Activated naive CD8-positive, alpha-beta T cell (primary cell): ENCODE results near the gene ASB1.
A peak's percentile ranks its signal among the peaks of the same experiment; 100 is the strongest.
"Not testable (repeated sequence)": the region's sequence is repeated elsewhere in the genome, so short reads cannot be mapped to it uniquely, and the experiment has no call there.

Experiments used
- H3K27ac Mint-ChIP-seq: one replicate; pipeline ENCODE4 v1.8.0; 2021; ENCODE audit warnings: mixed read lengths
- H3K27me3 Mint-ChIP-seq: one replicate; pipeline ENCODE4 v1.8.0; 2021; ENCODE audit warnings: mixed read lengths
- H3K36me3 Mint-ChIP-seq: one replicate; pipeline ENCODE4 v1.8.0; 2021; ENCODE audit warnings: mixed read lengths
- H3K4me1 Mint-ChIP-seq: one replicate; pipeline ENCODE4 v1.8.0; 2021; ENCODE audit warnings: low read depth, mixed read lengths
- H3K4me3 Mint-ChIP-seq: one replicate; pipeline ENCODE4 v1.8.0; 2021; ENCODE audit warnings: mild to moderate bottlenecking, mixed read lengths
- H3K9me3 Mint-ChIP-seq: one replicate; pipeline ENCODE4 v1.8.0; 2021; ENCODE audit warnings: low read depth, mixed read lengths

Gene ASB1

DNA sequence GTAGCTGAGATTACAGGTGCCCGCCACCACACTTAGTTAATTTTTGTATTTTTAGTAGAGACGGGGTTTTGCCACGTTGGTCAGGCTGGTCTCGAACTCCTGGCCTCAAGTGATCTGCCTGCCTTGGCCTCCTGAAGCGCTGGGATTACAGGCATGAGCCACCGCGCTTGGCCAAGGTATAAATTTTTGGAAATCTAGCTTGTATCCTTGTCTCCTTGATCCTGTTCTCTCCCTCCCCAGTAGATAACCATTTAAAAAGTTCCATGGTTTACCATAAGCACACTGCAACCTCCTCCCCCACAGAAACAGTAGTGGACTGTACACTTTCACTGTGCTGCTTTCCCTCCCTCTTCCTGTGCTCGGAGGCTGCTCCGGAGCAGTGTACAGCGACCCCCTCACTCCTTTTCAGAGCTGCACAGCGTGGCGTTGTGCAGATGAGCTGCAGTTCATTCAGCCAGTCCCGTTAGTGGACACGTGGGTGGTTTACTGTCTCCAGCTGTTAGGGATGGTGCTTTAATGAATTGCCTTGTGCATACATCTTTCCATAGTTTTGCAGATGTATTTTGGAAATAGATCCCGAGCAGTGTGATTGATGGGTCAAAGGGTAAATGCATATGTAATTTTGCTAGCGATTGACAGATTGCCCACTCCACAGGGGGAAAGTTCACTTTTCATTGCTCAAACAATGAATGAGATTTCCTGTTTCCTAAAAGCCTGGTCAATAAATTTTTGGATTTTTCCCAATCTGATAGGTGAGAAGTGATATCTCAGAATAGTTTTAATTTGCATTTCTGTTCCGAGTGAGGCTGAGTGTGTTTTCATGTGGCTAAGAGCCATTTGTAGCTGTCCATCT lies 14.8 kb downstream of the ASB1 start:
- Mint-ChIP-seq H3K4me3 (no peak overlapping the region), H3K27me3 (no peaks in the 10 kb centered on the region), H3K4me1 (peaks cover 62% of the 10 kb centered on the region), H3K36me3 (peaks cover 20% of the 10 kb centered on the region), H3K9me3 (no peaks in the 10 kb centered on the region), H3K27ac (peak overlapping the region; percentile 83)

DNA sequence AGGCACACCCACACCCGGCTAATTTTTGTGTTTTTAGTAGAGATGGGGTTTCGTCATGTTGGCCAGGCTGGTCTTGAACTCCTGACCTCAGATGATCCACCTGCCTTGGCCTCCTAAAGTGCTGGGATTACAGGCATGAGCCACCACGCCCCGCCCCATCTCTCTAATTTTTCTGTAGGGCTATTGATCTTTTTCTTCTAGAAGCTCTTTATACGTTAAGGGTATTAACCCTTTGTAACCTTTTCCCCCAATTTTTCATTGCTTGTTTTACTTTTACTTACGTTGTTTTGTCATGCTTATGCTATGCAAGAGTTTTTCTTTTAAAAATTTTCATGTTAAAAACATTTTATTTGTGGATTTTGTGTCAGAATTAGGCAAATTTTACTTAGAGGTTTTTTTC lies 15.5 kb downstream of the ASB1 start:
- not testable (repeated sequence) for H3K4me3 Mint-ChIP-seq, H3K27me3 Mint-ChIP-seq, H3K9me3 Mint-ChIP-seq
- H3K4me1 Mint-ChIP-seq: peaks cover 58% of the 10 kb centered on the region
- peak overlapping the region; percentile 11 for H3K27ac Mint-ChIP-seq
- H3K36me3 Mint-ChIP-seq: peaks cover 18% of the 10 kb centered on the region

DNA sequence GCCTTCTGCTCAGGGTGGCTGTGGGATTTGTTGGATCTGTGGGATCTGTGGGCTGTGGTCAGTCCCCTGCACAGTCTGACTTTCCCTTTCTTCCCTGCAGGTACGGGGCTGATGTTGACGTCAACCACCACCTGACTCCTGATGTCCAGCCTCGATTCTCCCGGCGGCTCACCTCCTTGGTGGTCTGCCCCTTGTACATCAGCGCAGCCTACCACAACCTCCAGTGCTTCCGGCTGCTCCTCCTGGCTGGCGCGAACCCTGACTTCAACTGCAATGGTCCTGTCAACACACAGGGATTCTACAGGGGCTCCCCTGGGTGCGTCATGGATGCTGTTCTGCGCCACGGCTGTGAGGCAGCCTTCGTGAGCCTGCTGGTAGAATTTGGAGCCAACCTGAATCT lies 17.5 kb downstream of the ASB1 start:
- Mint-ChIP-seq H3K4me1 (peaks cover 47% of the 10 kb centered on the region), H3K36me3 (peaks cover 12% of the 10 kb centered on the region), H3K27ac (no peak overlapping the region), H3K4me3 (no peak overlapping the region), H3K27me3 (no peaks in the 10 kb centered on the region), H3K9me3 (no peaks in the 10 kb centered on the region)

DNA sequence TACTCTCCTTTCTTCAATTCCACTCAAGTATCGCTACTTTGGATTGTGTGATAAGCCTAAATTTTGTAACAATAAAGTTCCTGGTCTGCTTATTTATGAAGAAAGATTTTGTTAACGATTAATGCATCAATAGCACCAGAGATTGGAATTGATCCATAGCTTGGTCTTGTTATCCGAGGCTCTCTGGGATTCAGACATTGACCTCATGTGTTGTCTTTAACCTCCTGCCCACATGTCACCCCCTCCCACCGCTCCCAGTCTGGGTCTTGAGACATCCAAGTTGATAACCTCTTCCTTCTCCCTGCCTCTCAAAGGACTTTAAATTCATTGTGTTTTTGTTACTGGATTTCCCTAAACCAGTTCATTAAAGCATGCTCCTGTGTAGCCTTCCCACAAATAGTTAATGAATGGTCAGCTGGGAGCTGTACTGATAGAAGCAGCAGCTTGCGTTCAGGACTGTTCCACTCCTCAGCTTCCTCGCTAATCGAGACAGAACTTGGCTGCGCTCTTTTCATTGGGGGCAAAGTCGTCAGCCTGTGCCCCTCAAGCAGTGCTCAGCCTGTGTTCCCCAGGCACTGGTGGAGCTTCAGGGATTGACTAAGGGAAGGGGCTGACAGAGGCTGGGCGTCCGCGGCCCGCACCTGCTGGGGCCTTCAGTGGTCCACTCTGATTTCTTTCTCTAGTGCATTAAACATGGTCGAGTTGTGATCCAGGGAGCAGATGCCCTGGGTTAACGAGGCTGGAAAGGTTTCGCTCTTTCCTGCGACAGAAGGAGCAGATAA lies 18.9 kb downstream of the ASB1 start:
- Mint-ChIP-seq H3K27me3 (no peaks in the 10 kb centered on the region), H3K36me3 (peaks cover 5% of the 10 kb centered on the region), H3K4me1 (peaks cover 33% of the 10 kb centered on the region), H3K9me3 (no peaks in the 10 kb centered on the region), H3K4me3 (no peak overlapping the region), H3K27ac (no peak overlapping the region)

DNA sequence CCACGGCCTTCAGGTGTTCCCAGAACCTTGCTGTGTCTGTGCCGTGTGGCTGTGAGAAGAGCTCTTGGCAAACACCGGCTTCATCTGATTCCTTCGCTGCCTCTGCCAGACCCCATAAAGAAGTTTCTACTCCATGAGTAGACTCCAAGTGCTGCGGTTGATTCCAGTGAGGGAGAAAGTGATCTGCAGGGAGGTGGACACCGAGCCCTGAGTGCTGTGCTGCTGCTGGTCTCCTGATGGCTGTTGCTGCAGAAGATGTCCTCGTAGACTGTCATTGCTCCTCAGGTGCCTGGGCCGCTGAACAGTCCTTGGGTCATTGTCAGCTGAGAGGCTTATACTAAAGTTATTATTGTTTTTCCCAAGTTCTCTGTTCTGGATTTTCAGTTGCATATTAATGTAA lies 19.6 kb downstream of the ASB1 start:
- Mint-ChIP-seq H3K4me3 (no peak overlapping the region), H3K9me3 (no peaks in the 10 kb centered on the region), H3K27me3 (no peaks in the 10 kb centered on the region), H3K36me3 (peaks cover 5% of the 10 kb centered on the region), H3K4me1 (peaks cover 28% of the 10 kb centered on the region), H3K27ac (no peak overlapping the region)

DNA sequence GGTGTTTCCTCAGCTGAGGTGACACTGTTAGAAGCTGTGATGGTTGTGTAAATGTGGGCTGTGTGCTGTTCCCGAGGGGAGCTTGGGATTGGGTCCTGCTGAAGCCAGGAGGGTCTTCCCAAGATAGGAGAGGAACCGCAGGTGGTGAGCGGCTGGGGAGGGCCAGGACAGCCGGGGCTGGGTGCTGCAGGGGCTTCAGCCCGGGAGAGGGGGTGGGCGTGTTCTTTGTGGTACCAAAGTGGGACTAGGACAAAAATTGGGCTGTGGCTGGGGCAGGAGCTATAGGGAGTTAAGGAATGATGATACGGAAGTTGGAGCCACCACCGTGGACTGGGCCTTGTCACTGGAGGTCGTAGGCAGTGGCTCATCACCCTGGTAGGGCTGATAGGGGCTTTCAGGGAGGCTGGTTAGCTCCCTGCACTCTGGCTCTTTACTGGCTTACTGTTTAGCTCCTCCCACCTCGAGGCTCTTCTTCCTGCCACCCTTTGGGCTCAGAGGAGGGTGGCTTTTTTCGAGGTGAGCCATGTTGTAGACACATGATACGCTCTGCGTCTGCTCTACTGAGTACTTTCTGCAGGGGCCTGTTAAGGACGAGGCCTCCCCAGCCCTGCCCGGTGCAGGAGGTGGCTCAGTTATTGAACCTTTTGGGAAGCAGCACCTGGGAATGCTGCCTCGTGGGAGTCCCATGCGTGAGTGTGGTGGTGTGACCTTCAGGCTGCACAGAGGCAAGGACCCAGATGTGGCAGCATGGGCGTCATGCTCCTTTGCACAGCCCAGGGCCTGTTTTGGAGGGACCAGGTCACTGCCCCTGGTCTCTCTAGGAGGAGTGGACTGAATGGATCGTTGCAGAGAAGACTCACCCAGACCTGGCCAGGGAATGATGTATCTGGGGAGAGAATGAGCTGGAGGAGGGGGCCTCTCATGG lies 21.6 kb downstream of the ASB1 start:
- Mint-ChIP-seq H3K9me3 (no peaks in the 10 kb centered on the region), H3K4me3 (no peak overlapping the region), H3K4me1 (peaks cover 10% of the 10 kb centered on the region), H3K36me3 (peaks cover 3% of the 10 kb centered on the region), H3K27ac (peak overlapping the region; percentile 61), H3K27me3 (no peaks in the 10 kb centered on the region)

DNA sequence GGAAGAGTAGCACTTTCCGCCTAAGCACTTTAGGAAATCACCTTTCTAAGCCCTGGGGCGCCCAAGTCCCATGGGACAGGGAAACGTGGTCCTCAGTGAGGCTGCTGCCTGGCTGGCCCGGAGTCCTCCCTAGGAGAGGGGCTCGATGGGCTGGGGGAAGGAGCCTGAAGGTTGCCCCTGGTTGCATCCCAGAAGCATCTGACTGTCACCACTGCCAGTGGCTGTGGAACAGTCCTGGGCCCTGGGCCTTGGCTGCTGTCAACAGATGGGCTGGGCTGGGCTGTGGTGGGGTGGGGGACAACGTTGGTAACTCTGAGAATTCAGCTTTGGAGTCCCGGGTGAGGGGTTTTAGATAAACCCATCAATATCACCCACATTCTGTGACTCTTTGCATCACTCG lies 22.5 kb downstream of the ASB1 start:
- Mint-ChIP-seq H3K9me3 (no peaks in the 10 kb centered on the region), H3K4me3 (no peak overlapping the region), H3K27me3 (no peaks in the 10 kb centered on the region), H3K27ac (no peak overlapping the region), H3K4me1 (peaks cover 4% of the 10 kb centered on the region), H3K36me3 (peaks cover 3% of the 10 kb centered on the region)

DNA sequence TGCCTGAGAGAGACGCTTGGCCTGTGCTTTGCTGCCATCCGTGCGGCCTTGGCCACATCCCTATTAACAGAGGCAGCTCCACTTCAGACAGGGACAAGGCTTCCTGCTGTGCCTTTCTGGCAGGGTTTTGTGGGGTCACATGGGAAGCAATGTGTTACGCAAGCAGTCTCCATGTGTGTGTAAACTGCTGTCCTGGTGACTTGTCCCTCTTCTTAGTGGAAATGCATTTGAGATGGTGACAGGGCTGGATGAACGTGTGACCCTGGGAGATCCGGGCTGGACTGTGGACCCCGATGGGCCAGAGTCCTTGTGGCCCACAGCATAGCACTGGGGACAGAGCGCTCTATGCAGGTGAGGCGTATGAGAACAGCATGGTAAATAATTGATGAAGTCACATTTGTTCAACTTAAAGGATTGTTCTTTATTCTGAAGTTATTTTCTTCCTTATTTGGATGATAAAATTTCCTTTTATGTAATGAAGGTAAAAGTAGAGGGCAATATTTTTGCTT lies 23.2 kb downstream of the ASB1 start:
- H3K27me3 Mint-ChIP-seq: no peaks in the 10 kb centered on the region
- H3K4me1 Mint-ChIP-seq: peaks cover 4% of the 10 kb centered on the region
- peak overlapping the region; percentile 10 for H3K27ac Mint-ChIP-seq
- H3K4me3 Mint-ChIP-seq: no peak overlapping the region
- H3K36me3 Mint-ChIP-seq: peaks cover 3% of the 10 kb centered on the region
- no peaks in the 10 kb centered on the region for H3K9me3 Mint-ChIP-seq

DNA sequence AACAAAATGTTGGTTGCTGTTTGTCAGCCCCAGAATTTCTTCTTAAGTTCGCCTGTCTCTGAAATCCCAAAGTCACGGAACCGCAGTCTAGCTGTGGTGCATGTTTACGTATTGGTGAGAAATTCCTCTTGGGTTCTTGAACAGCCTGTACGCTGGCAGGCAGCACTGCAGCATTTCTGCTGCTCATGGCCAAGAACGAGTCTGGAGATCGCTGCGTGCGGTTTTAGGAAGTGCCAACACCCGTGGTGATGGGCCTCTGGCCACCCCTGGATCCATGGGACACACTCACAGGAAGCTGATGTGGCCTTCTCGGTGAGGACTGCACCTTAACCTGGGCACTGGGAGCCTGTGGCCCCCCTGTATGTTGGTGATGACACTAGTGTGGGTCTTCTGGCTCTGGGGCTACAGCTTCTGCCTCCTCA lies 23.7 kb downstream of the ASB1 start:
- Mint-ChIP-seq H3K9me3 (no peaks in the 10 kb centered on the region), H3K36me3 (peaks cover 3% of the 10 kb centered on the region), H3K4me1 (peaks cover 4% of the 10 kb centered on the region), H3K27ac (no peak overlapping the region), H3K4me3 (no peak overlapping the region), H3K27me3 (no peaks in the 10 kb centered on the region)

DNA sequence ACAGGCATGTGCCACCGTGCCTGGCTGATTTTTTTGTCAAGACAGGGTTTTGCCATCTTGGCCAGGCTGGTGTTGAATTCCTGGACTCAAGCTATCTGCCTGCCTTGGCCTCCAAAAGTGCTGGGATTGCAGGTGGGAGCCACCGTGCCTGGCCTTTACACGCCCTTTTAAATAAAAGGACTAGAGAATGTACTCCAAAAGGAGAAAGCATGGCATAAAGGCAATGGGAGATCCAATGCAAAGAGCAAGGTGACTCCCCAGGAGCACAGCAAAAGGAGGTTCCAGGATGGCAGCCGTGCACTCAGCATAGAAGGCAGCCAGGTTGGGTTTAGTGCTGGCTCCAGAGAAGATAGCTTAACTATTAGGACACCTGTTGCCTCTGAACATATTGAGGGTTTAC lies 27.1 kb downstream of the ASB1 start:
- Mint-ChIP-seq H3K4me3 (no peak overlapping the region), H3K9me3 (peaks cover 5% of the 10 kb centered on the region)

DNA sequence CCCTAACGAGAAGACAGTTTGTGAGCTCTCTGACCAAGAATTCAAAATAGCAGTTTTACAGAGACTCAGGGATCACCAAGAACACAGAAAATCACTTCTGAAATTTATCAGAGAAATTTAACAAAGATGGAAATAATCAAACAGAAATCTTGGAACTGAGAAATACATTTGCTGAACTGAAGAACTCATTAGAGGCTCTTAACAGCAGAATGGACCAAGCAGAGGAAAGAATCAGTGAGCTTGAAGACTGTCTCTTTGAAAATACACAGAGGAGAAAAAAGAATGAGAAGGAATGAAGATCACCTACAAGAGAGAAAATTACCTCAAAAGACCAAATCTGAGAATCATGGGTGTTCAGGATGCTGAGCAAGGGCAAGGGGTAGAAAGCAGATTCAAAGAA lies 29.7 kb downstream of the ASB1 start:
- H3K27ac Mint-ChIP-seq: no peak overlapping the region
- peaks cover 5% of the 10 kb centered on the region for H3K9me3 Mint-ChIP-seq
- H3K27me3 Mint-ChIP-seq: no peaks in the 10 kb centered on the region
- peaks cover 3% of the 10 kb centered on the region for H3K36me3 Mint-ChIP-seq
- no peaks in the 10 kb centered on the region for H3K4me1 Mint-ChIP-seq
- H3K4me3 Mint-ChIP-seq: no peak overlapping the region

More for the DNA sequence above, 27.1 kb downstream of the ASB1 start:
- Mint-ChIP-seq H3K36me3 (peaks cover 3% of the 10 kb centered on the region), H3K4me1 (no peaks in the 10 kb centered on the region), H3K27me3 (no peaks in the 10 kb centered on the region), H3K27ac (no peak overlapping the region)

DNA sequence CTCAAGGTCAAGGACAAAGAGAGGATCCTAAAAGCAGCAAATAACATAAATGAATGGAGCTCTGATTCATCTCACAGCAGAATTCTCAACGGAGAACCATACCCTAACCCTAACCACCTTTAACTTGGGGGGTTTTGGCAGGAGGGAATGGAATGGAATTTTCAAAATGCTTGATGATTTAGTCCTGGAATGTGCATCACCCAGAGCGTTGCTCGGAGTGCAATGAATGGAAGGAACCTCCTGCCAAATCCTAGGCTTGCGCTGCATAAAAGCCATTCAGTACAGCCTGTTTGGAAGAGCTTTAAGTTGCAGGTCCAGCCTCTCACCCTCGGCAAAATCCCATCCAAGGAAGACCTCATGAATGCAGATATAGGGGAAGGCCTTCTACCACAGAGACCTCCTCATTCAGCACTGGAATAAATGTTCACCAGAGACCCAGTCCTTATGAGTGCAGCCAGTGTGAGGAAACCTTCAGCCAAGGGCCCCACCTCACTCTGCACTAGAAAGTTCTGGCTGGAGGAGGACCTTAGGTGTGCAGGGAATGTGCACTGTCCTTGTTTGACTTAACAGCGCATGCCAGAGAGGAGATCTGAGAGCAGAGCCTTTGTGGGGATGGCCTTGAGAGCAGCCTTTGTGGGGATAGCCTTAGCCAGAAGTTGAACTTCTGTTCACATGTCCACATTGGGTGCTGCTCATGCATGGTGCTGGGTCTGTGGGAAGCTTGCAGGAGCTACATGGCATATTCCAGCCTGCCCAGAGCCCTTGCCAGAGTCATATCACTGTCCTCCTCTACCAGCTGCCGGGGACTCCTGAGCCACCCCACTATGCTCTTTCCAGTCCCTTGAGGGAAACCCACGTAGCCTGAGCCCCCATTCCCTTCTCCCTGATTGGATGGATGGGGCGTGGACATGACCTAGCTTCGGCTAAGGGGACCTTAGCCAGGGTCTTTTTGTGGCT lies 30.5 kb downstream of the ASB1 start:
- Mint-ChIP-seq H3K4me3 (no peak overlapping the region), H3K9me3 (peaks cover 5% of the 10 kb centered on the region), H3K4me1 (no peaks in the 10 kb centered on the region), H3K27ac (no peak overlapping the region), H3K27me3 (no peaks in the 10 kb centered on the region), H3K36me3 (peaks cover 3% of the 10 kb centered on the region)

DNA sequence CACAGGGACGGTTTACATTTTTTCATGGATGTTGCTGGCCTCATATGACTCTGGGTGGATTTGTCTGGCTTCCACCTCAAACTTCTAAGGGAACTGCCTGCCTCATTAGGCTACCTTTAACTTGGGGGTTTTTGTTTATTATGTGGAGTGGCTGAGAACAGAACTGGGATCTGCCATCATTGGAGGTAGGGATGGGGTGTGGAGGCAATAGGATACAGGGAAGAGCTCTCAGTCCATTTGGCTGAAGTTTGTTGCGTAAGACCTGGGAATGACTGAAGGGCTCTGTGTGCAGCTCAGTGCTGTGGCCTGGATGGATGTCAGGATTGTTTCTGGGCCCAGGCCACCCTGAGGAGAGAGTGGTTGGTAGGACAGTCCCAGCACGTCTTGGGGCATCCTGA lies 31.2 kb downstream of the ASB1 start:
- H3K36me3 Mint-ChIP-seq: no peaks in the 10 kb centered on the region
- no peak overlapping the region for H3K27ac Mint-ChIP-seq
- no peak overlapping the region for H3K4me3 Mint-ChIP-seq
- no peaks in the 10 kb centered on the region for H3K27me3 Mint-ChIP-seq
- H3K9me3 Mint-ChIP-seq: peaks cover 5% of the 10 kb centered on the region
- peaks cover 3% of the 10 kb centered on the region for H3K4me1 Mint-ChIP-seq

DNA sequence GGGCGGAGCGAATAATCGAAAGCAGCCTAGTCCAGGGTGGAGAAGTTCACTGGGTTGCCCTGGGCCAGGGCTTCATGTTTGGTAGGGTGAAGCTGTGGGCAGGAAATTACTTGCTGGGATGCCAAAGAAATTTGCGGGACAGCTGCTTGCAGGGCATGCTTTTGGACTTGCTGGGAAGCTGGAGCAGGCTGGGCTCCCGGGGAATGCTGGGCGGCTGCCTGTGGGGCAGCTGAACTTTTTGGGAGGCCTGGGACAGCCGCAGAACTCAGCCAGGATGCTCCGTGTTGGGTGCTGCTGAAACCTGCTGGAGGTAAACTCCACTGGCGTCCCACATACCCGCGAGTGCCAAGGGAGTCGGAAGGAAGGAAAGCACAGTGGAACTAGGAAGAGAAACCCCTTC lies 31.9 kb downstream of the ASB1 start:
- H3K4me1 Mint-ChIP-seq: peaks cover 7% of the 10 kb centered on the region
- peaks cover 5% of the 10 kb centered on the region for H3K9me3 Mint-ChIP-seq
- no peak overlapping the region for H3K27ac Mint-ChIP-seq
- H3K36me3 Mint-ChIP-seq: no peaks in the 10 kb centered on the region
- no peaks in the 10 kb centered on the region for H3K27me3 Mint-ChIP-seq
- H3K4me3 Mint-ChIP-seq: no peak overlapping the region
